NCI-H345 treated with DMSO at 0.1 percent for 48 hours (cell line): ENCODE measurements around the gene TYR.
"Not testable (repeated sequence)": the region's sequence is repeated elsewhere in the genome, so short reads cannot be mapped to it uniquely, and the experiment has no call there.

Experiments used
- DNase-seq: peaks from one replicate; lab custom pipeline; 2025; ENCODE audit not compliant: unreplicated experiment; lab: John Stamatoyannopoulos, UW

TYR gene

DNA sequence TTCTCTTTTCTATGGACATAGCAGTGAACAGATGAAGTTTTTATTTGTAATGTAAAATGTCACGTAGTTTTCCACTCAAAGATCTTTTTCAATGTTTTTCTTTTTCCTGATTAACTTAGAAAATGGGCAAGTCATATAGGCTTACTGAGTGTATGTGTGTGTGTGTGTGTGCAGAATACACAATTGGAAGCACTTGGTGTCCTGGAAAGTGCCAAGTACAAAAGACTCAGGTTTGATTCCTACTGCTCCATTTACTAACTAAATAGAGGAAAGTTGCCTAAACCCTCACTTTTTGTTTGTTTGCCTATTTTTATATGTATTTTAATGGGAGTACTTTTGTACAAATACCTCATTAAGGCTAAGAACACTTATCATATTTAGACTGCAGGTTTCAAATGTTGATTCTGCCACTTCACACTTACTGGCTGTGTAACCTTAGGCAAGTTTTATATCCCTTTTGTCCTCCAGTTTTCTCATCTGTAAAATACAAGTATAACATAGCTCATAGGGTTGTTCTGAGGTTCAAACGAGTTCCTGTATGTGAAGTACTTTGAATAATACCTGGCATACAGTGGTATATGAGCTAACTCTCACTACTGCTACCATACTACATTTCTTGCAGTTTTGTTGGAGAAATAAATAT, 90.1 kb downstream of the TYR start:
- no peak for DNase-seq

DNA sequence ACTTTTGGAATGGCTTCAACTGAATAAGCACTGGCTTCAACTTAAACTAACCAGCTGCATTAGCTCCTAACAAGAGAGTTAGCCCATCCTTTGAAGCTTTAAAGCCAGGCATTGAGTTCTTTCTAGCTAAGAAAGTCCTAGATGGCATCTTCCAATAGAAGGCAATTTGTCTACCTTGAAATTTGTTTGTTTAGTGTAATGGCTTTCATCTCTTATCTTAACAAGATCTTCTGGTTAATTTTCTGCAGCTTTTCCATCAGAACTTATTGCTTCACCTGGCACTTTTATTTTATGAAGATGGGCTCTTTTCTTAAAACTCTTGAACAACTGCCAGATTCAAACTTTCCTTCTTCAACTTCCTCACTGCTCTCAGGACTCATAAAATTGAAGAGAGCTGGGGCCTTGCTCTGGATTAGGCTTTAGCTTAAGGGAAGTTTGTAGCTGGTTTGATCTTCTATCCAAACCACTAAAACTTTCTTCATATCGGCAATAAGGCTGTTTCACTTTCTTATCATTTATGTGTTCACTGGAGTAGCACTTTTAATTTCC, 94.9 kb downstream of the TYR start:
- DNase-seq = not testable (repeated sequence)

GRCh38 chr11:89273220-89273619, 95.5 kb downstream of the TYR start:
- DNase-seq = not testable (repeated sequence)

- DNase-seq = no peak
Measured at GRCh38 chr11:89275966-89276365, 98.3 kb downstream of the TYR start.

DNA sequence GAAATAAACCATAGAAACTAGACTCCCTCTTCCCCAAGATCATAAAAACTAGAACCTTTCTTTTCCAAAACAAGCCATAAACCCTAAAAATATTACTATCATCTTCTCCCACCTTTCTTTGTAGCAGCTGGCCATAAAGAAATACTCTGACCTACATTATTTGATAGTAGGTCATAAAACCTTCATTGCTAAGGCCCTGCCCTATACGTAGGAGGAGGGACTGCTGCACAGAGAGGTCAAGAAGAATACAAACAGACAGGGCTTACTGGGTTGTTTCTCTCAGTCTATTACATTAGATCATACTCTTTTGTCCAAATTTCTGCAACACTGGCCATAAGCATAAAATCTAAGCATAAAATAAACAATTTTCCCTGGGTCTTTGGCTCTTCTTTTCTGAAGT, 101.5 kb downstream of the TYR start:
- DNase-seq = no peak

GRCh38 chr11:89281032-89281677, 103.5 kb downstream of the TYR start:
- DNase-seq = not testable (repeated sequence)

DNA sequence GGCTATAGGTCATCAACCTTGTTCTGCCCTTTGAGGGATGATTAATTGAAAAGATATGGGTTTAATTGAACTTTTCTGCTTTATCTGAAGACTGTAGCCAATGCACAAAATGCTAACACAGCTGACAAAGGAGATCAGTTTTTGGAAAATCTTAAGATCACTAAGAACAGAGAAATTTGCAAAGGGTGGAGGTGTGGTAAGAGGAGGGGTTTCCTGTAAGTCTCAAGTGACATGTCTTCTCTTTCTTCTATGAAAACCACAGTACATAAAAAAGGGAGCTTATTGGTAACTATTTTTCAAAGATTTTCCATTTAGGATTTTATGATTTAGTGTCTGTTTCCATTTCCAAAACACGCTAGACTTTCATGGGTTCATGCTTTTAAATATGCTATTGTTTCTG, 108.9 kb downstream of the TYR start:
- not testable (repeated sequence) for DNase-seq

GRCh38 chr11:89288004-89288403, 110.3 kb downstream of the TYR start:
- not testable (repeated sequence) for DNase-seq

DNA sequence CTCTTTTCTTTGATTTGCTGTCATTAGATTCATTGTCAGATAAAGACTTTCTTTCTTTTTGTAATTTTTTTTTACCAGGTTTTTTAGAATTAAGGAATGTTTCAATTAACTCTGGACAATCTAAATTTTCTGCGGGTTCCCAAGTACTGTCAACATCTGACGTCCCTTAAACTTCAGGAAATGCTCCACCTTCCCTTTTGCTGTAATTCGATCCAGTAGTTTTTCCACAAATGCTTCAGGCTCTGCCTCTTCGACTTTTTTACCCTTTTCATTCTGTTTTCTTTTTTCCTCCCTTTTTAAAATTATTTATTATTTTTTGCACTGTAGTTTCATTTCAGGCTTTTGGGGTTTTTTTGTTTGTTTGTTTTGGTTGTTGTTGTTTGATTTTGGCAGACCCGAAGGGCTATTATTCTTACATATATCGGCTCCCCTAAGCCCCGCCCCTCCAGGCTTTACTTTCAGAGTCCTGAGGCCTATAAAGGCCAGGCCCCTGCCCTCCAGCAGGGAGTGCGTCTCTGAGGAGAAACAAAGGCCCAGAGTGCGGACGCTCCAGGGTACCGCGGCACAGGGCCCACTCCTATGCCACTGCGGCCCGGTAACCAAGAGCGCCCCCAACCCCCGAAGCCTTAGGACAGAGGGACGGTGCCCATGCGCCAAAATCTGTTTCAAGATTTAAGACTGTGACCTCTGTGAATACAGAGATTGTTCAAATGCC, 116.4 kb downstream of the TYR start:
- no peak for DNase-seq

GRCh38 chr11:89295023-89295422, 117.3 kb downstream of the TYR start:
- not testable (repeated sequence) for DNase-seq

DNA sequence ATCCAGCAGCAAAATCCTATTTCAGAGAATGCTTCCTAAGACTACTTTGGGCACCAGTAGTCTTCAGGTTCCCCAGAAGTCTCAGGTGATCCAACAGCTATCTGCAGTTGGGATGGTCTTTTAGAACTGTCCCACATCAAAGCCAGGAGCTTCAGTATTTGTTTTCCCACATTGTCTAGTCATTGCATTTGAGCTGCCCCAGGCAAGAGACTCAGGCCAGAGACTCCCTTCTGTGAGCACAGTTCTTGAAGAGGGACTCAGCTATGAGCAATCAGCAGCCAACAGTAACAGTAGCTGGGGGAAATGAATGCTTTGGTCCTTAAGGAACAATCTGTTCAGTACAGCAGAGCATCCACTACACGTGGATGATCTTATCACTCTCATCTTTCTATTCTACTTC, 125.4 kb downstream of the TYR start:
- not testable (repeated sequence) for DNase-seq

DNA sequence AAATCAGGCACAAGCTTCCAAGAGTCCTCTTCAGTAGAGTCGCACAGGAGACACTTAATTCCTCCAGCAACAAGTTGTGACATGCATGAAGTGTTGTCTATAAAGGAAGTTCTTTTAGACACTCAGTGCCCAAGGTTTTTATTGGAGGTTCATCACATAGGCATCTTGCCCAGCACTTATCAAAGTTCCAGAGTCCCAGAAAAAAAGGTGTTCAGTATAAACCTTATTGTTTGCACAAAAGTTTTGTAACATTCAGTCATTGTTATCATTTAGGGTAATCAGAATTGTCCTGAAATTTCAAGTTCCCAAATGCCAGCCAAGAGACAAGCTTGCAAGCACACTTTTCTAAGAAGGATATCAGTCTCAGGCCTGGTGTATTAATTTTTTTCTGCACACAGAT, 130.6 kb downstream of the TYR start:
- not testable (repeated sequence) for DNase-seq

DNA sequence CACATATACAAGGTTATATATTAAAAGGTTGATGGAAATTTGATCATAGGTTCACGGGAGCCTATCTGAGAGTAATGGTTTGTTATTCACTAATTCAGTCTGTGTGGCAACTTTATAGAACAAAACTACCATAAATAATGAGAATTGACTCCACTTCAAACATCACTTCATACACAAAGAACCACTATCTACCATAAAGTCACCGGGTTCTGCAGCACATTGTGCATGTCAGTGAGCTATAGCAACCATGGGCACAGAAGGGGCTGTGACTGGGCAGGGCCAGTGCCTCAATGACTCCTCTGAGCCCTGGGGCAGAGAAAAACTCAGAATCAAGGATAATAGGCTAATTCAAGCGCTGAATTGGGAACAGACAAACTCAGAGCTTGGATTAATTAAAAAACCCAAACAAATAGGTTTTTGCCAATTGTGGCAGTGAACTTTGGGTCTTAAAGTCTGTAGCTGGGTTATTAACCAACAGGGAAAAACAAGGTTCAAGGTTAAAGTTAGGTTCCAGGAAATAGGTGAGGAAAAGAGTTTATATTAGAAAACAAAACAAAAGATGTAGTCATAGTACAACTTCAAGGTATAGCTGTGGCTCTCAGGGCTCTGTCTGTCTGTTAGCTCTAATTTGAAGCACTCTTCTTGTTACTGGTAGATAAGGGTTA, 131.8 kb downstream of the TYR start:
- DNase-seq = not testable (repeated sequence)

- DNase-seq = not testable (repeated sequence)
Measured at GRCh38 chr11:89310607-89311006, 132.9 kb downstream of the TYR start.

DNA sequence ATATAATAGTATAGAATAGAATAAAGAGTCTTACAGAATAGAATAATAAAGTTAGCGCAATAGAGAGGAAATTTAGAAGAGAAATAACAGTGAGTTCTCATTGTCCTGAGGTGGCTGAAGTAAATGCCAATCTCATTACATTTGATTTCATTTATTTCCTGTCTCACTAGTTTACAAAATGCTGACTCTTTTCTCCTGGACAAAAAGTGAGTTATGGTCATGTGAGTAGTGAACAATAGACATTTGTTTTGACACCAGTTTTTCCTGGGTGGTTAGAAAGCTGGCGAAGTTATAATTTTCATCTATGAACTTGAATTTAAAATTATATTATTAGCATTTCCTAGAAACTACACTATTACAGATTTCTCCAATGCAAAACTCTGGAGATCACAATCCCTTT, 143.7 kb downstream of the TYR start:
- DNase-seq = no peak

- no peak for DNase-seq
Measured at GRCh38 chr11:89327885-89328284, 150.2 kb downstream of the TYR start.

GRCh38 chr11:89331940-89332339, 154.3 kb downstream of the TYR start:
- not testable (repeated sequence) for DNase-seq

DNA sequence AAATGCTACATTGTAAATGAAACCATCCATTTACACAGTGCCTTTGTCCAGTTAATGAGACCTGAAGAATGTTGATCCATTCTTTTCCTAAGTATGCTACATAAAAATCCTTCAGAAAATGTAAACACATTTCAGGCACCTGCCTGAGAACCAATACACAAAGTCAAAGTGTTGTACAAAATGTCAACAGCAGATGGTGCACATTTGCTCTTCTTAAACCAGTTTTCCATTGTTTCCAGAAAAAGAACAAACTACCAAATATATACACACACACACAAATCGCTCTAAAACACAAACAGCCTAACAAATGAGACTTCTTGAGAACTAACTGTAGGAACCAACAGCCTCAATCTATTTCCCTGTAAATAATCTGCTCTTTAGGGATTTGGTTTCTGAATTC, 156.0 kb downstream of the TYR start:
- DNase-seq = not testable (repeated sequence)

DNA sequence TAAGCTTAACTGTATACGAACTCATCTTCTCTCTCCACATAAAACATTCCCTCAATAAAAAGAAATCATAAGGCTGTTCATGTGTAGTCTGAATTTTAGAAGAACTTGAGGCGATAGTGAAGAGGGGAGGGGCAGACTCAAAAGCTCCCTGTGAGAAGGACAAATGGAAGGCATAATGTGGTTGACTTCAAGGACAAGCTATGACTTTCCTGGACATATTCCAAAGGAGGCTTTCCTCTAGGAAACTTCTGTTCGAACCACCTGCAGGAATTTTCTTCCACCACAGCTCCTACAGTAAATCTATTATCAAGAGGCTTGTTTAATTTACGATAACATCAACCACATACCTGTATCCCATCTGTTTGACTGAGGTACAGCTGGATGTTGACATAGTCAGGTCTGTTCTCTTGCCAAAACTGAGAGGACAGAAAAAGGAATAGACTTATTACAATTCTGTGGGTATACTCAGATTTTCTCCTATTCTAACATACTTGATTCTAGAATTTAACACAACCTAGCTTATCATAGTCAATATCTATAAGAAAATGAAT, 159.5 kb downstream of the TYR start:
- not testable (repeated sequence) for DNase-seq

DNA sequence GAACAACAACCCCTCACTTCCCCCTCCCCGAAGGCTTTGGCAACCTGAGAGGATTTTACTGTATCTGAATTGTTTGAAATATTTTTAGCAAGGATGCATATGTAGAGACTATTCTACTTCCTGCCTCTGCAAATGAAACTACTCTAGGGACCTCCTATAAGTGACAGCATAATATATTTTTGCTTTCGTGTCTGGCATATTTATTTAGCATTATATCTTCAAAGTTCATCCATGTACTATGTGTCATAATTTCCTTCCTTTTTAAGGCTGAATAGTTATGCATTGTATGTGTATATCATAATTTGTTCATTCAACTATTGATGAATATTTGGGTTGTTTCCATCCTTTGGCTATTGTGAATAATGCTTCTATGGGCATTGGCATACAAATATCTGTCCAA, 160.4 kb downstream of the TYR start:
- not testable (repeated sequence) for DNase-seq

- not testable (repeated sequence) for DNase-seq
Measured at GRCh38 chr11:89340450-89340849, 162.8 kb downstream of the TYR start.
